Stimulated activated memory B cell treated with anti-CD40 and anti-IgM and Interleukin-4, amounts not matched to agents 10 μg/mL and 1 μg/mL and 100 μg/mL, for 72 hours (primary cell): ENCODE data around the gene POLR2E.

ENCODE experiments used
- ATAC-seq: fragments of 150-1000 bp; cut with Tn5 transposase; 2 replicates; pipeline ENCODE4 v1.10.0; 2021
- H3K27ac Mint-ChIP-seq: one replicate; pipeline ENCODE4 v1.8.0; 2022; ENCODE audit warnings: mild to moderate bottlenecking, mixed read lengths
- H3K27me3 Mint-ChIP-seq: one replicate; pipeline ENCODE4 v1.8.0; 2022; ENCODE audit warnings: mixed read lengths
- H3K36me3 Mint-ChIP-seq: one replicate; pipeline ENCODE4 v1.8.0; 2022; ENCODE audit warnings: mixed read lengths
- H3K4me1 Mint-ChIP-seq: one replicate; pipeline ENCODE4 v1.8.0; 2022; ENCODE audit warnings: mixed read lengths
- H3K4me3 Mint-ChIP-seq: one replicate; pipeline ENCODE4 v1.8.0; 2022; ENCODE audit warnings: mild to moderate bottlenecking, moderate library complexity, mixed read lengths
- H3K9me3 Mint-ChIP-seq: one replicate; pipeline ENCODE4 v1.8.0; 2022; ENCODE audit warnings: mixed read lengths

Gene POLR2E

DNA sequence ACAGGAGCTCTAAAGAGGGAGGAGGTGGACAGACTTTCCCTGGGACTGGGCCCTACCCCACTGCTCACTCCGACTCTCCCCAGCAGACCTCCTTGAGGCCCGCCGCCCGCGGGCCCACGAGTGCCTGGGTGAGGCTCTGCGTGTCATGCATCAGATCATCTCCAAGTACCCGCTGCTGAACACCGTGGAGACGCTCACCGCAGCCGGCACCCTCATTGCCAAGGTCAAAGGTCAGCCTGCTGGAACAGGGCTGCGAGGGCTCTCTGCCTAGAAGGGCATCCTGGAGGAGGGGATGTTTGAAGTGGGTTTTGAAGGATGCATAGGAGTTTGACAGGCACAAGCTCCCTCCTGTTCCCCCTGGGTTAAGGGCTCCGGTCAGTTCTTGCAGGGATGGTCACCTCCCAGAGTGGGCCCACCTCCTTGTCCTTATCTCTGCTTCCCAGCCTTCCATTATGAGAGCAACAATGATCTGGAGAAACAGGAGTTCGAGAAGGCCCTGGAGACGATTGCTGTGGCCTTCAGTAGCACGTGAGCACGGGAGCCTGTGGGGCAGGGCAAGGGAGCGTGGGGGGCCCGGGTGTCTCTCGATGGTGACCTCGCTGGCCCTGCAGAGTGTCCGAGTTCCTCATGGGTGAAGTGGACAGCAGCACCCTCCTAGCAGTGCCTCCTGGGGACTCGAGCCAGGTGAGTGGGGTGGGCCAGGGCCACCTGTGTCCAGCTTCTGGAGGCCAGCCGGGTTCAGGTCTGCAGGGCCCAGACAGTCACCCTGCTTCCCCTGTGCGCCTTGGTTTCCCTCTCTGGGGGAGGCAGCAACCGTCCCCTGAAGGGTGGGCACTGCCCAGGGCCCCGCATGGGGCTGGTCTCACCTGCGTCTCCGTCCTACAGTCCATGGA is 21.9 kb downstream of the POLR2E start:
- Mint-ChIP-seq H3K4me3 (peak overlapping the region; percentile 74), H3K36me3 (peaks cover 55% of the 10 kb centered on the region), H3K27me3 (no peaks in the 10 kb centered on the region), H3K27ac (peak overlapping the region; percentile 68), H3K4me1 (peaks cover 70% of the 10 kb centered on the region), H3K9me3 (no peaks in the 10 kb centered on the region)
- ATAC-seq, result no peak

DNA sequence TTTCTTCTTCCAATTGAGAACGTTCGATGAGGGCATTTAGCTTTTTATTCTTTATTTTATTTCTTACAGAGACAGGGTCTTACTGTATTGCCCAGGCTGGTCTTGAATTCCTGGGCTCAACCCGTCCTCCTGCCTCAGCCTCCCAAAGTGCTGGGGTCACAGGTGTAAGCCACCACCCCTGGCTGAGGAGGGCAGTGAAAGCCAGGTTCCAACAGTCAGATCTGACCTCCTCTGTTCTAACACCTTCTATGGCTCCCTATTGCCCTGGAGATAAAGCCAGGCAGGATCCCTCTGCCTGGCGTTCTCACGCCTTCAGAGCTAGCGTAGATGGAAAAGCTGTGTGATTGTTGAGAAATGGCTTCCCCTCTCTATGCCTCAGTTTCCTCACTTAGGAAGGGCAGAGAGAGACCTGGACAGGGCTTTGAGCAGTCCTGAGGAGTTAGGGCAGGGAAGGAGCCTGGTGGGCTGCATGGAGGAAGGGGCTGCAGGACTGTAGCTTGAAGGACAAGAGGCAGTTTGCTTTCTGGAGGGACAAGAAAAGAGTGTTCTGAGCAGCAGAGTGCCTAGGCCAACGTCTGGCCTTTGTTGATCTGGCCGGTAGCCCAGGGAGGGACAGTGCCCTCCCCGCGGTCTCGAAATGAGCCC is 22.7 kb downstream of the POLR2E start:
- no peaks in the 10 kb centered on the region for H3K27me3 Mint-ChIP-seq
- no peak for ATAC-seq
- H3K4me3 Mint-ChIP-seq, result no peak overlapping the region
- no peaks in the 10 kb centered on the region for H3K9me3 Mint-ChIP-seq
- H3K36me3 Mint-ChIP-seq, result peaks cover 52% of the 10 kb centered on the region
- H3K27ac Mint-ChIP-seq, result peak overlapping the region; percentile 68
- H3K4me1 Mint-ChIP-seq, result peaks cover 64% of the 10 kb centered on the region

DNA sequence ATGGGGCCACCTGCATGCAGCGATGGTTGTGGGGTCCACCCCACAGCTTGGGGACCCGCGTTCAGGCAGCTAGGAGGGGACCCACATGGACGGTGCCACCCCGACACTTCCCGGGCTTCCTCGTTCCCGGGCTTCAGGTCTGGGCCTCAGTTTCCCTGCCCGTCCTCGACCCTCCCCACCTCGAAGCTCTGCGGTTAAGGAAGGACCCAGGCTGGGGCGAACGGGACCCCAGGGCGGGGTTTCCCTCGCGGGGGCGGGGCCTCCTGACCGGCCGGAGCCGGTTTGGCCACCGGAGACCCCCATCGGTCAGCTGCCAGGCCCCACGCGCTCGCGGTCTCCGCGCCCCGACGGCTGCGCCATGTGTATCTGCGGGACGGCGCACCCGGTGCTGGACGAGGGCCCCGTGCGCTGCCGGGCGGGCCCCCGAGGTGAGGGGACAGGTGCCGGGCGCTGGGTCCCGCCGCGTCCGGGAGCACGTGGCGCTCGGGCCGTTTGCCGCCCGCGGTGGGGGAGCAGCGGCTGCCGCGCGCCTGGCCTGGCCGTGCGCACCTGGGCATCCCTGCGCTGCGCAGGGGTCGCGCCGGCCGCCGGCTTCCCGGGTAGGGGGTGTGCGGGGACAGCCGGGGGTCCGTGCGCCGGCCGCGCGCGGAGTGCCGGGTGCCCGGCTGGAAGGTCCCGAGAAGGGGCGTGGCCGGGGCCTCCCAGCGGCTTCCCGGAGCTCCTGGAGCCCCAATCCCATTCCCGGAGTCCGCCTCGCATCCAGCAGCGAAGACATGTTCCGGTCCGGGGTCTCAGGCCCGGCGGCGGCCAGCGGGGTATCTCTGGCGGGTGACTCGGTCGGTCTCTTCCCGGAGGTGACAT is 24.0 kb downstream of the POLR2E start:
- Mint-ChIP-seq H3K27me3 (no peaks in the 10 kb centered on the region), H3K4me3 (no peak overlapping the region), H3K27ac (peak overlapping the region; percentile 68), H3K9me3 (no peaks in the 10 kb centered on the region), H3K36me3 (peaks cover 50% of the 10 kb centered on the region), H3K4me1 (peaks cover 57% of the 10 kb centered on the region)
- no peak for ATAC-seq

DNA sequence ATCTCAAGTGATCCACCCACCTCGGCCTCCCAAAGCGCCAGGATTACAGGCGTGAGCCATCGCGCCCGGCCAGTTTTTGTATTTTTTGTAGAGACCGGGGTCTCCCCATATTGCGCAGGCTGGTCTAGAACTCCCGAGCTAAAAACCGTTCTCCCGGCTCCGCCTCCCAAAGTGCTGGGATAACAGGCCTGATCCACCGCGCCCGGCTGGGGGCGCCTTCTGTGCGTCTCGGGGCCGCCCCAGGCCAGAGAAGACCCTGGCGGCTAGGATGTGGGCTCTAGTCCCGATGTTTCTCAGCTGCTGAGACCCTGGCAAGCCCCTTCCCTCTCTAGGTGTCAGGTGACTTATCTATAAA is 24.6 kb downstream of the POLR2E start:
- no peak for ATAC-seq
- Mint-ChIP-seq H3K4me1 (peaks cover 57% of the 10 kb centered on the region), H3K27ac (no peak overlapping the region), H3K27me3 (no peaks in the 10 kb centered on the region), H3K4me3 (no peak overlapping the region), H3K9me3 (no peaks in the 10 kb centered on the region), H3K36me3 (peaks cover 44% of the 10 kb centered on the region)

DNA sequence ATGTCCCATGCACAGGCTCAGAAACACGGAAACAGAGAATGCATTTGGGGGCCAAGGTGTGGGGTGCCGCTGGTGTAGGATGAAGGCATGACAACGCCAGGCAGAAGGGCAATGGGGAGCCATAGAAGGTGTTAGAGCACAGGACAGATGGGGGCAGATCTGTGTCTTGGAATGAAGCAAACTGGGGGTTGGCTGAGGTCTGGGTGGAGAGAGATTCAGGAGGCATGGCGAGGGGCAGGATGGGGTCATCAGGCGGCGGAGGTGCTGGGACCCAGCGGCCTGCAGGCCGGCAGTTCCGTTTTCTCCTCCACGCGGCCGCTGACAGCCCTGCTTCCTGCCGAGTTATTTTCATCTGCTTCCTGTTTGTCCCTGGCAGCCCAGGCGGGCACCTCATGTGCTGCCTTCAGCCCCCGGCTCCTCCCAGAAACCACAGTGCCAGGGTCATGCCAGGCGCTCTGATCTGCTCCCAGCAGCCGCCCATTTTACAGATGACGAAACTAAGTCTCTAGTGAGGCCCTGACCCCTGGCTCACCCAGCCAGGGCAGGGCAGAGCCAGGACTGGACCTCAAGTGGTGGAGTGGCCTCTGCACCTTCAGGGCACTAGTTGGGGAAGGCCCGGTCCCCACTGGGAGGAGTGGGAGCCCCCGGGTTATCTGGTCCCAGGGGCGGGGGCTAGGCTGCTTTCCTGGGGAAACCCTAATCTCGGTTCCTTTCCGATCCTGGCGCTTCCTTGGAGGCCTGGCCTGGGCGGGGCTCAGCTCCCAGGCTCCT is 26.0 kb downstream of the POLR2E start:
- ATAC-seq, result peak; percentile 60
- Mint-ChIP-seq H3K27ac (peak overlapping the region; percentile 85), H3K27me3 (no peaks in the 10 kb centered on the region), H3K4me1 (peaks cover 62% of the 10 kb centered on the region), H3K36me3 (peaks cover 38% of the 10 kb centered on the region), H3K4me3 (peak overlapping the region; percentile 94), H3K9me3 (no peaks in the 10 kb centered on the region)

DNA sequence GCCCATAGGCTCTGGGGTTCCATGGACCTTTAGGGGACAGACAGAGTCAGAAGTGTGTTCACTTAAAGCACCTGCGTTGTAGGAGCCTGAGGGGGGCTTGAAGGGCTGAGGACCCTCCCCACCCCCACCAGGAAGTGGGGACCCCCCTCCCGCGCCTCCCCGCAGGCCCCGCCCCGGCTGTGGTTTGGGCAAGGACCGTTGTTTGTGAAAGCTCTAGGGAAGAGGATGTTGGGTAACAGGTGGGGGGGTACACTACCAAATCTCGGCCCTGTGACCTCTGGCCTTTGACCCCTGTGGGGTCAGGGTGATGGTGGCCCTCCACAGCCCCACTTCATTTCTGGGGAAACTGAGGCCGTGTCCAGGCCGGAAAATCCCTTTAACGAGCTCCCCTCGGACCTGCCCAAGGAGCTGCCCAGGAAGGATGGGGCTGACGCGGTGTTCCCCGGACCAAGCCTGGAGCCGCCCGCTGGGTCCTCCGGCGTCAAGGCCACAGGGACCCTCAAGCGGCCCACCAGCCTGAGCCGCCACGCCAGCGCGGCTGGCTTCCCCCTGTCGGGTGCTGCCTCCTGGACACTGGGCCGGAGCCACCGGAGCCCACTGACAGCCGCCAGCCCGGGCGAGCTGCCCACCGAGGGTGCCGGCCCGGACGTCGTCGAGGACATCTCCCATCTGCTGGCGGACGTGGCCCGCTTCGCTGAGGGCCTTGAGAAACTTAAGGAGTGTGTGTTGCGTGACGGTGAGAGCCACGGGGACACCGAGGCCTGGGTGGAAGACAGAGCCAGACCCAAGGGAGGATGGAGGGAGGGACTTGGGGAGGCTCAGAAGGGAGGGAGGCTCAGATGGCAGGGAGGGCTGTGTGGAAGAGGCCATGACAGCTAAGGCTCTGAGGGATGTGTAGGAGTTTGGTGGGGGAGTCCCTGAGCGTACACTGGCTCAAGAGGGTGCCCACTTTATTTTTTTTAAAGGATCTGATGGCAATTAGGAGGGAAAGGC is 26.9 kb downstream of the POLR2E start:
- no peaks in the 10 kb centered on the region for H3K27me3 Mint-ChIP-seq
- peak overlapping the region; percentile 85 for H3K27ac Mint-ChIP-seq
- peaks cover under 1% of the 10 kb centered on the region for H3K9me3 Mint-ChIP-seq
- H3K4me1 Mint-ChIP-seq, result peaks cover 62% of the 10 kb centered on the region
- H3K36me3 Mint-ChIP-seq, result peaks cover 37% of the 10 kb centered on the region
- peak; percentile 25 for ATAC-seq
- H3K4me3 Mint-ChIP-seq, result peak overlapping the region; percentile 94

DNA sequence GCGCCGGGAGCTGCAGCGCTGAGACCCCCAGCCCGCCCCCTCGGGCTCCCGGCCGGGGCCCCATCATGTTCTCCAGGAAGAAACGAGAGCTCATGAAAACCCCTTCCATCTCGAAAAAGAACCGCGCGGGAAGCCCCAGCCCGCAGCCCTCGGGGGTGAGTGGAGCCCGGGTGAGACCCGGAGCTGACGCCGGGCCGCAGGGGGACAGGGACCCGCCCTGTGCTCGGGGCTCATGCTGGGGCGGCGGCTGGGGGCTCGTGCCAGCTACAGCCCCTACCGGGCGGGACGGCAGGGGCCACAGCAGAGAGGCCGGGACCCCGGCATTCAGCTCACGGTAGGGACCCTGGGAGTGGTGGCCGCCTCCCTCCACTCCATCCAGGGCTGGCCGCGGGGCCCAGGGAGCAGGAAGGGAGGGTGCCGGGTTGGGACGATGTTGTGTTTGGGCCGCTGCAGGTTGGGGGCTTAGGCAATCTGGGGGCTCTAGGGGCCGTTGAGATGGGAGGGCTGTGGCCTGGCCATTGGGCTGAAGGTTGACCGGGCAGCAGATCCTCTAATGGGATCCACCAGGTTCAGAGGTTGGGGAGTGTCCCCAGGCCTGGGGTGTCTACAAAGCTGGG is 27.7 kb downstream of the POLR2E start:
- Mint-ChIP-seq H3K4me1 (peaks cover 58% of the 10 kb centered on the region), H3K9me3 (peaks cover 3% of the 10 kb centered on the region), H3K4me3 (peak overlapping the region; percentile 94), H3K27me3 (no peaks in the 10 kb centered on the region), H3K27ac (peak overlapping the region; percentile 85), H3K36me3 (peaks cover 34% of the 10 kb centered on the region)
- ATAC-seq, result peak; percentile 54

DNA sequence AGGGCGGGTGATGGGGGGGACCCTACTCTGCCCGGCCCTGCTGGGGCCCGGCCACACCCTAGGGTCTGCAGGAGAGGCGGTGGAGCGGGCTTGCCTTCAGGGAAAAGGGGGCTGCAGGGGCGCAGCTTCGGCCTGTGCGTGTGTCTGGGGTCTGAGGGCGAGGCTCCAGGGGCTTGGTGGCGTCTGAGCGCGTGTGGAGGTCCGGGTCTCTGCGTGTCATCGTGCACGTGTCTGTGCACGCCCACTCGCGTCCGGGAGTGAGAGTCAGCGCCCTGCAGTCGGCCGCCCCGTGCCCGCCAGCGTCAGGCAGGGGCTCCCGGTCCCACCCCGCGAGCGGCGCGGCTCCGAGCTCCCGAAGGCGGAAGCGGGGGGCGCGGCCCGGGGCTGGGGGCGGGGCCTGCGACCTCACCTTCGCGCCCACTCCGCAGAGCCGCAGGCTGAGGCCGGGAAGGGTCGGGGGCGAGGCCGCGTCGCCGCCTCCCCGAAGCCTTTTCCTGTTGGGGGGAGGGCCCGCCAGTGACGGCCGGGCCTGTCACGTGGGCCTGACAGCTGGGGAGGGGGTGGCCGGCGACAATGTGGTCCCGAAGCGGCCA is 28.3 kb downstream of the POLR2E start, which contains the start of gene ARHGAP45:
Gene ARHGAP45, plus strand, starts transcription at position 420 of the 593 bp plus-strand sequence. CDS start 239 bp downstream, outside the sequence.
- ATAC-seq, result peak; percentile 69
- H3K27ac Mint-ChIP-seq, result peak within 1 kb of the TSS; percentile 85
- H3K4me3 Mint-ChIP-seq, result peak within 1 kb of the TSS; percentile 94
- peaks cover 34% of the 10 kb centered on the region for H3K36me3 Mint-ChIP-seq
- H3K27me3 Mint-ChIP-seq, result no peaks in the 10 kb centered on the region
- H3K4me1 Mint-ChIP-seq, result peaks cover 56% of the 10 kb centered on the region
- peaks cover 3% of the 10 kb centered on the region for H3K9me3 Mint-ChIP-seq

DNA sequence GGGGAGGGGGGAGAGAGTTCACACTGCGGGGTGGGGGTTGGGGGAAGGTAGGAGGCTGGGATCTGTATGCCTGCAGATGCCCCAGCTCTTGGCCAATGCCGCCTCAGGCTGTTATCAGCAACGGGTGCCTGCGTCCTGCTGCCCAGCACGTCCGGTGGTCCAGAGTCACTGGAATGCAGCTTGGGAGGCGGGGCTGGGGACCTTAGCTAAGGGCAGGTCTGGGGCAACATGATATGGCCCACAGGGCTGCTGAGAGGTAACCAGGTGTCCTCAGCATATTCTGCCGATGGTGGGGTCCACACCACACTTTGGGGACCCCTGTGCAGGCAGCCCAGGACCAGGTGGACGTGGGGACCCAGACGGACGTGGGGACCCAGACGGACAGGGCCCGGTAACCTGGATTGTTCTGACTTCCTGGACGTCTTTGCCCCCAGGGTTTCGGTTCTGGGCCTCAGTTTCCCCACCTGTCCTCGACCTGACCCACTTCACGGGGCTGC is 28.9 kb downstream of the POLR2E start:
- peaks cover 3% of the 10 kb centered on the region for H3K9me3 Mint-ChIP-seq
- ATAC-seq, result no peak
- peak overlapping the region; percentile 85 for H3K27ac Mint-ChIP-seq
- peak overlapping the region; percentile 94 for H3K4me3 Mint-ChIP-seq
- H3K4me1 Mint-ChIP-seq, result peaks cover 52% of the 10 kb centered on the region
- H3K27me3 Mint-ChIP-seq, result no peaks in the 10 kb centered on the region
- H3K36me3 Mint-ChIP-seq, result peaks cover 35% of the 10 kb centered on the region

DNA sequence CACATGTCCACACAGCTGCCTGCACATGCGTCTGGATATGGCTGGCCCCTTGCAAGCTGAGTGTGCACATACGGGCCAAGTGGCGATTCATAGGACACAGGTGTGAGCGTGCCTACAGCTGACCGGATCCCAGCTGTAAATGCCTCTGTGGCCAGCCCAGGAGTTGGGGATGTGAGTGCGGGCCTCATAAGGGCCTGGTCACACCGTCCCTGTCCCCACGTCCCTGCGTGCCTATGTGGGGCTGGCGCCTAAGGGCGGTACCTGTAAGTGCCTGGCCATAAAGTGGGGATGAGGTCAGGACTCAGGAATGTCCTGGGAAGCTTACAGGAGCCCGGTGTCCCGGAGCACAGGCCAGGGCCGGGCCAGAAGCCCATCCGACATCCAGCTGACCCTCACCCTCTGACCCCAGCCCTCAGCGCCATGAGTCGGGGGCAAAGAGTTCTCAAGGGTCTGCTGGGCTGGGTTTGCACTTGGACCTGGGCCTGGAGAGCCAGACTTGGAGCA is 29.5 kb downstream of the POLR2E start:
- H3K36me3 Mint-ChIP-seq, result peaks cover 35% of the 10 kb centered on the region
- peak overlapping the region; percentile 94 for H3K4me3 Mint-ChIP-seq
- no peak for ATAC-seq
- H3K27me3 Mint-ChIP-seq, result no peaks in the 10 kb centered on the region
- H3K27ac Mint-ChIP-seq, result peak overlapping the region; percentile 85
- peaks cover 3% of the 10 kb centered on the region for H3K9me3 Mint-ChIP-seq
- H3K4me1 Mint-ChIP-seq, result peaks cover 52% of the 10 kb centered on the region

DNA sequence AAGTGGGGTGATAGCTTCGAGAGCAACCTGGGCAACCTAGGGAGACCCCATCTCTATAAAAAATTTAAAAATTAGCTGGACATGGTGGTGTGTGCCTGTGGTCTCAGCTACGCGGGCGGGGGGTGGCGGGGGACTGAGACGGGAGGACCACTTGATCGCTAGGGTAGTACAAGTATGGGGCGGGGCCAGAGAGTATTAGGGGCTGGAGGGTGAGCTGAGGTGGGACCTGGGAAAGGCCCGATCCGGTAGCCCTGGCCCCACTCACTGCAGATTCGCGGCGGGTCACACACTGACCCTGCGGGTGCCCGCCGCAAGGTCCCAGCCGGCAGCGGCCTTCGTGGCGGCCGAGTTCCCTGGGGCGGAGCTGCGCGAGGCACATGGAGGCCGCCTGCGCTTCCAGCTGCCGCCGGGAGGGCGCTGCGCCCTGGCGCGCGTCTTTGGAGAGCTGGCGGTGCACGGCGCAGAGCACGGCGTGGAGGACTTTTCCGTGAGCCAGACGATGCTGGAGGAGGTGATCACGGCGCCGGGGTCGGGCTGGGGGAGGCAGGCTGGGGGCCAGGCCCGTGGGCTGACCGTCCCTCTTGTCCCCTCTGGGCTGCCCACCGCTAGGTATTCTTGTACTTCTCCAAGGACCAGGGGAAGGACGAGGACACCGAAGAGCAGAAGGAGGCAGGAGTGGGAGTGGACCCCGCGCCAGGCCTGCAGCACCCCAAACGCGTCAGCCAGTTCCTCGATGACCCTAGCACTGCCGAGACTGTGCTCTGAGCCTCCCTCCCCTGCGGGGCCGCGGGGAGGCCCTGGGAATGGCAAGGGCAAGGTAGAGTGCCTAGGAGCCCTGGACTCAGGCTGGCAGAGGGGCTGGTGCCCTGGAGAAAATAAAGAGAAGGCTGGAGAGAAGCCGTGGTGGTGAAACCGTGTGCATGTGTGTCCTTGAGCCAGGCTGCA is 30.2 kb downstream of the POLR2E start:
- Mint-ChIP-seq H3K36me3 (peaks cover 35% of the 10 kb centered on the region), H3K4me1 (peaks cover 52% of the 10 kb centered on the region), H3K27ac (peak overlapping the region; percentile 85), H3K4me3 (peak overlapping the region; percentile 25), H3K27me3 (no peaks in the 10 kb centered on the region), H3K9me3 (peaks cover 3% of the 10 kb centered on the region)
- peak; percentile 56 for ATAC-seq
